GM08714 (cell line): ENCODE results near the gene ILKAP.
"Not testable (repeated sequence)": the region's sequence is repeated elsewhere in the genome, so short reads cannot be mapped to it uniquely, and the experiment has no call there.

Experiments
- H3K4me3 ChIP-seq: fragments of 200-500 bp; sonication (Bioruptor generic); 2 replicates; pipeline ENCODE4 v1.5.1; 2014; ENCODE audit warnings: mild to moderate bottlenecking, low read length, inconsistent platforms
- ZNF274 ChIP-seq: IDR thresholded peaks from 2 replicates; pipeline ENCODE4 v1.6.1; 2012; ENCODE audit warnings: mild to moderate bottlenecking, low read depth, low read length

The ILKAP gene

DNA sequence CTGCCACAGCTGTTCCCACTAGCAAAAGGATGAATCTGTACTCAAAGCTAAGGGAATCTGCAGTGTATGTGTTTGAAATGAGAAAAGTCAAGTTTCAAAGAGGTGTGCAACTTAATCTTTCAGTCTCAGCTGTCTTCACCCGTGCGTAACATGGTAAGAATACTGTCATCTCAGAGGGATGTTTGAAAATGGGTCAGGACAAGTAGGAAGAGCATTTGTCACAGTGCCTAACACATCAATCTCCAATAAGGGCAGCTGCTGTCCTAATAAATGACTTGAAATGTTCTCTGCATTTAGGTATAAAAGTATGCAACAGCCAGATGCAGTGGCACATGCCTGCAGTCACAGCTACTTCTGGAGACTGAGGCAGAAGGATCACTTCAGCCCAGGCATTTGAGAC is 13.1 kb downstream of the ILKAP start:
- TF ChIP-seq ZNF274 = no peak
- H3K4me3 ChIP-seq = no peak overlapping the region

GRCh38 chr2:238187618-238188548 is 15.6 kb downstream of the ILKAP start:
- no peak for TF ChIP-seq ZNF274
- no peak overlapping the region for H3K4me3 ChIP-seq

DNA sequence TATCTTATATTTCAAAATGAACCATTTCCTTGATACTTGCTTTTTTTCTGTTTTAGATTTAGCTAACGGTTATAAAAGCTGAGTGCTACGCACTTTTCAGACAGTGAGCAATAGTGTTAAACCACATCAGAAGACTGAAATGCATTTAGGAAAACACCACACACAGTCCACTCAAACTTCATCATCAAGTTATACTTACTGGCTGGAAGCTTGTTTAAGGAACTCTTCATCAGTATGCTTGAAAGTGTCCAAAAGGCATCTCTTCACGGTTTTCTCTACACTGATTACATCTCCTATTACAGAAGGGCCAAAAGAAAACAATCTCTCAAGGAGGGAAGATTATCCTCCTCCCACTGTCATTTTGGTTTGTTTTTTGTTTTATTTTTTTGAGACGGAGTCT is 19.7 kb downstream of the ILKAP start:
- H3K4me3 ChIP-seq = no peak overlapping the region
- TF ChIP-seq ZNF274 = no peak

- no peak for TF ChIP-seq ZNF274
- H3K4me3 ChIP-seq = no peak overlapping the region
These were observed 21.1 kb downstream of the ILKAP start for GRCh38 chr2:238182362-238182761.

DNA sequence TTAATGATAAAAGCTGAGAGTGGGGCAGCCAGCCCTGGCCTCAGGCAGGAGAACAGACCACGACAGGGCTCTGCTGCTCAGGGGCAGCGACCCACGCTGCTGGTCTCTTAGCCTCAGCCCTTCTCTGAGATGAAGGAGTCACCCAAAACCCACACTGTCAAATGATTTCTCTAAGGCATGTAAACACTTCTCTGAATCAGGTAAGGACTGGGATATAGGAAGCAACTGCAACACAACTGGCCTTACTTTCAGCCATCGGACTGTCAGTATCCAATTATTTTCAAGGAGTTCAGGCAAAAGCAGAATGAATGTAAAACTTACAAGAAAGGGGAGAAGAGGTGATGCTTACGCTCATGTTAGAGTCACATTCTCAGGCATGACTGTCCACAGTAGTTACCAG is 22.9 kb downstream of the ILKAP start:
- TF ChIP-seq ZNF274 = no peak
- no peak overlapping the region for H3K4me3 ChIP-seq

- H3K4me3 ChIP-seq = no peak overlapping the region
- TF ChIP-seq ZNF274 = no peak
These were observed 26.9 kb downstream of the ILKAP start for GRCh38 chr2:238176613-238177012.

DNA sequence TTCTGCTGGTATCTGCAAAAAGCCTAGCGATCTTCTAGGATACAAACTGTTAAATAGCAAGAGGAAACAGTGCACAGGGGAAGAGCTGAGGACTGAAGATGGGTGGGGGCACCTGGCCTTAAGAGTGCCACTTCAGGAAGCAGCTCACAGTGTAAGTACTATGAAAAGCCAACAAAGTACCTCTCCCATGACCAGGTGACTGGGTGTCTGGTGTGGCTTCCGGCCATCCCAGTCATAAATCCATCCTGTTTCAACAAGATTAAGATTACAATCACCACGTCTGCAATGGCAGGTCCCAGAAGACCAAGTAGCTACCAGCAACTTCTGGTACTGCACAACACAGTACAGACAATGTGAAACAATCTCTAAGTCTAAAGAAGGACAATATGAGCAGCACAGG is 28.8 kb downstream of the ILKAP start:
- TF ChIP-seq ZNF274 = no peak
- no peak overlapping the region for H3K4me3 ChIP-seq

DNA sequence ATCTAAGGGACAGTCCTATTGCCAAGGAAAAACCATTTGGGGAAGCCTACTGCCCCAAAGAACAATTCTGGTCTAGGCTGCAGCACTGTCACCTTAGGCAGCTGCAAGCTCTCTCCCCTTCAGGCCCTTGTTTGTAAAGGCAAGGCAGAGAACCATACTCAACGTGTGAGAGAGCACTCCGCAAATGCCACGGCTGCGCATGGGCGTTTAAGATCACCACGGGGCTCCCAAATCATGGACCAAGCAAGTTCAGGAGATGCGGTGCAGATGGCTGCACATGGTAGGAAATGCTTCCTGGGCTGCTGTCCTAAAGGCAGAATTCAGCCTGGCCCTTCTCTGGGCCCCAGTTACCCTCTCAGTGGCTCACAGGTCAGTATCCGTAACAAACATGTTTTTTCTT is 29.2 kb downstream of the ILKAP start:
- no peak for TF ChIP-seq ZNF274
- no peak overlapping the region for H3K4me3 ChIP-seq

DNA sequence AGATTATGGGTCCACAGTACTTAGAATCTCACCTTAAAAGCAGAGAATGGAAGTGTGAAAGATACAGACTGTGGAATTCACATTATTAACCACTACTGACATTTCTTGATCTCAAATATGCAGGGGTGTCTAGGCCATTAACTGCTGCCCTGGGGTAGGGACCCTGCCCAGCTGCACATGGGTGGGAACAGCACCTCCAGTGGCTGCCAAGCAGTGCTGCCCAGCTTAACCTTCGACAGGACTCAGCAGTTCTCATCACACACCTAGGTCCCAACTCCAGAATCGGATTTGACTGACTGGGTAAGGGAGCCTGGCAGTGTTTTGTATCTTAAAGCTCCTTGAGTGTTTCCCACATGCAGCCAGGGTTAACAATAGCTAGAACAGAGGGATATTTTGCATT is 29.8 kb downstream of the ILKAP start:
- no peak overlapping the region for H3K4me3 ChIP-seq
- no peak for TF ChIP-seq ZNF274

DNA sequence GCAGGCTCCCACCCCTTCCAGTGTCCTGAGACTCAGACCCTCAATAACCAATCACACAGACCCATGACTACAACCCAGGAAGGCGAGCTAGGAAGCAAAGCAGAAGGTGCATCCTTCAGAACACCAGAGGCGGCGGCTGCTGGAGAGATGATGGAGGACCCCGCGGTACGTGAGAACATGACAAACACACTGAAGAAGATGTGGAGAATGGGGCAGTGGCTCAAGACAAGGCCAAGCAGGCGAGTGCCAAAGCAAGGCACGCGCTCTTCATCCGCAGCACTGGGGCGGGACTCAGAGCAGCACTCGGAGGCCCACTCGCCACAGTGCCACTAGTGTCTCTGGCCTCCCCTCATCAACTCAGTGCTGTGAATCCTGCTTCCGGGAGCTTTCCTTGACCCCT is 31.1 kb downstream of the ILKAP start:
- H3K4me3 ChIP-seq = no peak overlapping the region
- TF ChIP-seq ZNF274 = no peak

DNA sequence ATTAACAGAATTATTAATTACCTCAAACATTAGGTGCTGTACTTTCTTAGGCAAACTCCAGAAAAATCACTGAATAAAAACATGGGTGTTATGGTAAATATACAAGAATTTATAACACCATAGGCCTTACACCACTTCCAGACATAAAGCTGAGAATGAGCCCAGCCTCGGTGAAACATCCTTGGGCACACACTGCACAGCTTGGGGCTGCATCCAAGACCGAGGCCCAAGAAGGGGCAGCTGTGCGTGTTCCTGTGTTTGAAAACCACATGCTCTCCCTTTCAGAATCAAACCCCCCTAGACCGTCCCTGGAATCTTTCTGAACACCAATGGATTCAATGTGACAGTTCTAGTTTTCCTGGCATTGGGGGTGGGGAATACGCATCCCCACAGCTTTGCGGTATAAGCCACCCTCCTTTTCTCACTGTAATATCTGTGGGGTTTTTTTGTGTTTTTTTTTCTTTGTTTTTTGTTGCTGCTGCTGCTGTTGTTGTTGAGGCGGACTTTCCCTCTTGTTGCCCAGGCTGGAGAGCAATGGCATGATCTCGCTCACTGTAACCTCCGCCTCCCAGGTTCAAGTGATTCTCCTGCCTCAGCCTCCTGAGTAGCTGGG is 31.8 kb downstream of the ILKAP start:
- H3K4me3 ChIP-seq = no peak overlapping the region
- TF ChIP-seq ZNF274 = no peak

DNA sequence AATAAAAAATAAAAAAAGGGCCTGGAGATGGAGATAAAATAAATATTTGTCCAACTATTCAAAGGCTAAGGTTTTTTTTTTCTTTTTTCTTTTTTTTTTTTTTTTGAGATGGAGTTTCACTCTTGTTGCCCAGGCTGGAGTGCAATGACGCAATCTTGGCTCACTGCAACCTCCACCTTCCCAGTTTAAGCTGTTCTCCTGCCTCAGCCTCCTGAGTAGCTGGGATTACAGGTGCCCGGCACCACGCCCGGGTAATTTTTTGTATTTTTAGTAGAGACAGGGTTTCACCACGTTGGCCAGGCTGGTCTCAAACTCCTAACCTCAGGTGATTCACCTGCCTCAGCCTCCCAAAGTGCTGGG is 32.4 kb downstream of the ILKAP start:
- H3K4me3 ChIP-seq = not testable (repeated sequence)

DNA sequence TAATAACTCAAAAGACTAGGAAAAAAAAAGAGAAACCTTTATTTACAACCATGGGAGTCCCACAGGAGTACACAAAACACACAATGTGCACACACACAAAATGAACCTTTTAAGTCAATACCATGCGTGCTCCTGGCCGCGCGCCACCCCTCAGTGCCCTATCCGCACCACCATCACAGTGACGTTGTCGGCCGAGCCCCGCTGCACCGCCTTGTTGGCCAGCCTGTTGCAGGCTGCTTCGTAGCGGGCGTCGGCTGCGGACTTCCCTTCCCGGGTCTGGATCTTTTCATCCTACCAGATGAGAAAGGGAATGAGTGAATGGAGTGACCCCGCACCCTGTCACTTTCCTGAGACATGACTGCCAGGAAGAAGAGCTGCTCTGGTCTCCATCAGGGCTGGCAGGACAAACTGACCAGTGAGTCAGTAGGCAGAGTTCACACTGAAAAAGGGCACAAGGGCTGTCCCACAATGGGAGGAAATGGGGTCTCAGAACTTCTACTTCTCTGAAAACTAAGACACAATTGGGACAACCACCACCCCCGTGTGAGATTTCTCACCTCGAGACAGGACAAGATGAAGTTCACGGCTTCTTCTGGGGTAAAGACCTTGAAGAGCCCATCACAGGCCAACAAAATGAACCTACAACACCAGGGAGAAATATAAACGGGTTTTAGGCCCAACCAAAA is 33.0 kb downstream of the ILKAP start:
- no peak for TF ChIP-seq ZNF274
- H3K4me3 ChIP-seq = no peak overlapping the region

- no peak for TF ChIP-seq ZNF274
- H3K4me3 ChIP-seq = no peak overlapping the region
These were observed 33.7 kb downstream of the ILKAP start for GRCh38 chr2:238169708-238170251.

DNA sequence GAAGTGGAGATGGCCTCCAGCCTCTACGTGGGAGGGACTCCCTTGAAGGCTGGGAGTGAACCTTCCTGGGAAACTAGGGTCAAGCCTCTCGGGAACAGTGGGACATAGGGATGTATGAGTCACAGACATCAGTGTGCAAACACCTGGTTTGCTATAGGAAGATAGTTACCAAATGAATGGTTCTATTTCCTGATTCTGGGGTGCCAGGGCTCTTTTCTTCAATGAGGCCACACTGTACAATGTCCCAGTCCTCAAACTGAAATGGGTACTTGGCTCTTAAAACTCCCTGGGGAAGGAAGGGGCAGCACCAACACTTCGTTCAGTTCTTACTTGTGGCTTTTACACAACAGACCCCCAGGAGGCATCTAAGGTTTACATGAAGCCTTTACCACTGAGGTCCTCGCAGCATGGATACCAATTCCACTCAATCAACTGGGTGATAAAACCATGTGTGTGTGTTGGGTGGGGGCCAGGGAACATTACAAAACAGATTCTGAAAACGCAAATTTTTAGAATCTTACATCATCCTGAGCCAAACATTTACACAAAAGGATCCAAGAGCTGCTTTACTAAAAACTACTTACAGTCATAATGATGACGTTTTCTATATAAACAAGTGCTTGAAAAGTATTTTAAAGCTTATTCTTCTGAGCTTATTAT is 34.3 kb downstream of the ILKAP start:
- H3K4me3 ChIP-seq = no peak overlapping the region
- no peak for TF ChIP-seq ZNF274
